PC-3 (cell line): ENCODE measurements around the gene ZBTB7A.

ENCODE experiments used
- CTCF ChIP-seq: fragments of 300-600 bp; sonication (generic); conservative IDR thresholded peaks from 2 replicates; pipeline ENCODE4 v1.5.1; 2017; ENCODE audit warnings: antibody characterized with exemption, low read depth, mild to moderate bottlenecking, low read length
- EZH2 ChIP-seq: fragments of 300-600 bp; sonication (generic); IDR thresholded peaks from one replicate; pipeline ENCODE4 v1.6.1; 2017; ENCODE audit warnings: antibody characterized with exemption, mild to moderate bottlenecking, low read length; ENCODE audit not compliant: unreplicated experiment
- EZH2phosphoT487 ChIP-seq: fragments of 300-600 bp; sonication (generic); IDR thresholded peaks from 2 replicates; pipeline ENCODE4 v1.6.1; 2018; ENCODE audit warnings: mild to moderate bottlenecking, antibody characterized with exemption, low read length, borderline replicate concordance

- no peak for TF ChIP-seq CTCF
- TF ChIP-seq EZH2: no peak
- no peak for TF ChIP-seq EZH2phosphoT487
These were observed 37.5 kb downstream of the ZBTB7A start for GRCh38 chr19:4029247-4029614.
